CD4-positive, alpha-beta T cell treated with Interleukin-2 at 100 ng/mL for 4 hours (primary cell): ENCODE results near the gene LIN7B.
"Not testable (repeated sequence)": the region's sequence is repeated elsewhere in the genome, so short reads cannot be mapped to it uniquely, and the experiment has no call there.

Experiments
- DNase-seq: peaks from one replicate; pipeline ENCODE4 v3.0.0-alpha.2; 2020; ENCODE audit warnings: low spot score

Gene LIN7B

GRCh38 chr19:49142866-49143335 is 28.7 kb downstream of the LIN7B start:
- DNase-seq, result peak; percentile 47

GRCh38 chr19:49145573-49146407 is 31.6 kb downstream of the LIN7B start:
- DNase-seq, result peak; percentile 73

- DNase-seq, result not testable (repeated sequence)
Observed at GRCh38 chr19:49146408-49146770, 32.2 kb downstream of the LIN7B start.

- no peak for DNase-seq
Observed at GRCh38 chr19:49148044-49148682, 34.0 kb downstream of the LIN7B start.

GRCh38 chr19:49148784-49149651 is 34.8 kb downstream of the LIN7B start:
- peak; percentile 73 for DNase-seq

GRCh38 chr19:49149652-49150105 is 35.5 kb downstream of the LIN7B start:
- DNase-seq, result no peak

GRCh38 chr19:49150106-49150943 is 36.2 kb downstream of the LIN7B start:
- peak; percentile 28 for DNase-seq

GRCh38 chr19:49150944-49151243 is 36.7 kb downstream of the LIN7B start:
- no peak for DNase-seq

GRCh38 chr19:49151267-49152118 is 37.3 kb downstream of the LIN7B start:
- DNase-seq, result no peak

- no peak for DNase-seq
Observed at GRCh38 chr19:49152119-49152550, 38.0 kb downstream of the LIN7B start.

GRCh38 chr19:49153167-49153809 is 39.1 kb downstream of the LIN7B start:
- no peak for DNase-seq

- DNase-seq, result no peak
Observed at GRCh38 chr19:49154279-49154678, 40.1 kb downstream of the LIN7B start.

GRCh38 chr19:49155005-49155819 is 41.0 kb downstream of the LIN7B start, which contains the start of gene HRC:
Gene HRC (minus strand): TSS chr19:49155396. CDS start chr19:49155237, 159 bp downstream.
- DNase-seq, result no peak

- DNase-seq, result no peak
Observed at GRCh38 chr19:49155820-49156346, 41.7 kb downstream of the LIN7B start.

GRCh38 chr19:49157445-49158224 is 43.5 kb downstream of the LIN7B start, which contains the start of gene TRPM4:
Gene TRPM4 (plus strand): TSS chr19:49157792. CDS start chr19:49157867, 75 bp downstream.
- DNase-seq, result no peak

GRCh38 chr19:49160450-49161189 is 46.5 kb downstream of the LIN7B start:
- DNase-seq, result no peak

GRCh38 chr19:49161987-49162386 is 47.8 kb downstream of the LIN7B start:
- no peak for DNase-seq
